Measurements from ENCODE around the gene TTLL11.
"Not testable (repeated sequence)": the region's sequence is repeated elsewhere in the genome, so short reads cannot be mapped to it uniquely, and the experiment has no call there.

The TTLL11 gene

GRCh38 chr9:122084026-122084675 lies 9.0 kb downstream of the TTLL11 start:
- DNase-seq (ENCODE audit: low read depth in 2 of 2): no peak

- DNase-seq (ENCODE audit: low read depth in 2 of 2): no peak
Measured at GRCh38 chr9:122080986-122081385, 12.1 kb downstream of the TTLL11 start.

DNA sequence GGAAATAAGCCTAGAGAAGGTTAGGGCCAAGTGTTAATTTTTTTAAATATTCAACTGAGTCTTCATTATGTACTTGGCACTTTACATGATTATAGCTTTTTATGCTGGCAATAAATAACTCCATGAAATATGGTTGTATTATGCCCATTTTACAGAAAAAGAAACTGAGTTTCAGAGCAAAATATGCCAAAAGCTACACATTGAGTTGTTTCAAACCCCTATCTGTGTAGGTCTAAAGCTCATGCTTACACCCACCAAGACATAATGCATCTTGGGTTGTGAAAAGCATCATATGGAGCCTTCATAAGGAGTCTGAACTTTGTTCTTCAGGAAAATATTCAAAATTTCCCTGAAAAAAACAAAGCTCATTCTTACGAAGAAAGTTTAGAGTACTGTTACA lies 14.6 kb downstream of the TTLL11 start:
- no peak for DNase-seq (ENCODE audit: low read depth in 2 of 2)

DNA sequence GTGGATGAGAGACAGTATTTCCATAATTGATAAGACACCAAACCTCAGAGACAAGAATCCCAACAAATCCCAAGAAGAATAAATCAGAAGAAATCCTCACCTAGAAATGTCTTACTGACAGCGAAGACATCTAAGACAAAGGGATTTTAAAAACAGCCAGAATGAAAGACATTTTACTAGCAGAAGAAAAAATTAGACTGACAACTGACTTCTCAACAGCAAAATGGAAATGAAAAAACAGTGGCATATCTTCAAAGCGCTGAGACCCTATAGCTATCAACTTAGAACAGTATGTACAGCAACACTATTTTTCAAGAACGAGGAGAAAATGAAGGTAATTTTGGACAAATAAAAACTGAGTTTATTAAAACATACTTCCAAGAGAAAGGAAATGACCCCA lies 16.3 kb downstream of the TTLL11 start:
- DNase-seq (ENCODE audit: low read depth in 2 of 2): no peak

DNA sequence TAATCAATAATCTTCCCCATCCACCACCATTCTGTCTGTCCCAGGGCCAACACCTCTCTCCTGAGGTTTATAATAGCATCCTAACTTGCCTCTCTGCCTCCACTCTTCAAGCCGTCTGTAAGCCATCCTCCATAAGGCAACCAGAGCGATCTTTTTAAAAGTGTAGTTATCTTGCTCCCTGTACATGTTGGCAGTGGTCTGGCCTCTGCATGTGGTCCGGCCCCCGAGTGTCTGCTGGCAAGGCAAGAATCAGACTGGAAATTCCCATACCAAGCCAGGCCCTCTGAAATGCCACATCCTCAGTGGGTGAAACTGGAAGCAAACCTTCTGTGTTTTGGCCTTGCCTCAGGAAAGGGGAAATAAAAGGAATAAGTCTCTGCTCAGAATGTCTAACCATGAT lies 17.0 kb downstream of the TTLL11 start:
- no peak for DNase-seq (ENCODE audit: low read depth in 2 of 2)

DNA sequence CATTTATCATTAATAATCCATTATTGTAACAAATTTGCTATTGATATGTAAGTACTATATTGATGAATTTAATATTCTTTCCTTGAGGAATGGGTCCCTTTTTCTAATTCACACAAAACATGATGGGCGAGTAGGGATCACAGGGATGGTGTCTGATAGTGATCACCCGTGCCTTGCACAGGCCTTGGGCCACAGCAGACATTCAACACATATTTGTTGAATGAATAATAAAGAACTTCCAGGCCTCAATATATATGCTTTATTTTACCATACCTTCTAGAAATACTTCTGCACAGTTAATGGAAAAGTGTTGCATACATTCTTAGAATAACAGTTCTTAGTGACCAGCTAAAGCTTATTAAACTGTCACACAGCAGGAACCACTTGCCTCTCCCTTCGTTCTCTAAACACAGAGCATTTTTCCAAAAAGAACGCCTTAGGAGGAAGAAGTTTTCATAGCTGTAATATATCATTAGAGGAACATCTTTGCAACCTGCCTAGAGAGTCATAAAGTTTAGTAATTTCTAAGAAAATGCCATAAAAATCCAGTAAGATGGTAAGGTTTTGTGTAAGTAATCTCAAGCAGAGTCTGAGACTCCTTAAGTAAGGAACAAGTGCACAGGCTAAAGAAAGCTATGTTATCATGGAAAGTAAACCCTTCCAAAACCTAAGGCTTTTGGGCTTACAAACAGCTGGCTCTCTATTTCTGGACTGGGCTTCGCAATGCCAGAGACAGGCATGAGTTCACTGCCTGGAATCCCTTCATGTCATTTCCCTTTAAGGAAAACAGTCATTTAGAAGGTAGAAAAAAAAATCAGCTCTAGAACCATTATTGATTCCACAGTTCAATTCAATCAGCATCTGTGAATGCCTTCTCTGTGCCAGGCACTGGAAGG lies 17.7 kb downstream of the TTLL11 start:
- DNase-seq (ENCODE audit: low read depth in 2 of 2): no peak

DNA sequence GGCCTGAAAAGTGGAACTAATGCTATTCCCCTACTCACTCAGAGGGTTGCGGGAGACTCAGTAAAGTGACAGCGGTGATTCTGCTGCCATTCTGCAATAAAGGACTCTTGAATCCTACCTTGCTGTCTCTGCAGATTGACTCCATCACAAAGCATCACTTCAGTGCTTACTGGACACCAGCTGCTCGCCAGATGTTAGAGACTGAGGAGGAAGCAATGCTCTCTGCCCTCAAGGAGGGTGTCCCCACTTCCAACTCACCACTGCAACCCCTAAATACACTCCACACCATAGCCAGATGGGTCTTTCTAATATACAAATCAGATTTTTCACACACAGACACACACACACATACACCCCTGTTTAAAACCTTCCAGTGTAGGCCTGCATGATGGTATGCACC lies 21.4 kb downstream of the TTLL11 start:
- DNase-seq (ENCODE audit: low read depth in 2 of 2): no peak

DNA sequence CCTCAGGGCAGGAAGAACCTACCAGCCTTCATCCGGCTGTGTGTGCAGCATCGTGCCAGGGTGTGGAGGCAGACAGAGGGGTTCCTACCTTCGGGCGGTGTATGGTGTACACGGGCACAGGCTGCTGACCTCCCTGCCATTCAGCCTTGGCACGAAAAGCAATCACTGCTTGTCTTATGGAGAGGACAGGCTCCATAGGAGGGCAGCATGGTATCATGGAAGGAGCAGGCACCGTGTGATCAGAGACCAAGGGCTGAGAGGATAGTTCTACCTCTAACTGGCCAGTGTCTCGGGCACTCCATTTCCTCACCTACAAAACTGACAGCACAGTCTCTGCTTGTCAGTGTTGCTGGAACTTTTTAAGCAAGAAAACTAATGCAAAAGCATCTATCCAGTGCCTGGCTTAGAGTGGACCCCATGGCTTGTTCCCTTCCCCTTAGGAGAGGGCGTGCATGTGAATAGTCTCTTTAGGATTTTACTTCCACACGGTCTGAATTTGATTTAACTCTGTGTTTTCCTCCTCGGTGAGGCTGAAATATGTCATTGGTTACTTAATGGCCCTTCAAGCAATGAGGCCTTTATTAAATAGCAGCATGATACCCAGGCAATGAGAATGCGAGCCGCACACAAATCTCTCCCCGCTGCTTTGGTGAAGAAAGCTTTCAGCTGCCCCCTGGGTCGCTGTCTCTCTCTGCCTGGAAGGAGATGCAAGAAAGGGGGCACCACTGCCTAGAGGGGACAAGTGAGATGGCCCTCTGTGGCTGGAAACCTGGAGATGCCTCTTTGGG lies 22.2 kb downstream of the TTLL11 start:
- DNase-seq (ENCODE audit: low read depth in 2 of 2): no peak

DNA sequence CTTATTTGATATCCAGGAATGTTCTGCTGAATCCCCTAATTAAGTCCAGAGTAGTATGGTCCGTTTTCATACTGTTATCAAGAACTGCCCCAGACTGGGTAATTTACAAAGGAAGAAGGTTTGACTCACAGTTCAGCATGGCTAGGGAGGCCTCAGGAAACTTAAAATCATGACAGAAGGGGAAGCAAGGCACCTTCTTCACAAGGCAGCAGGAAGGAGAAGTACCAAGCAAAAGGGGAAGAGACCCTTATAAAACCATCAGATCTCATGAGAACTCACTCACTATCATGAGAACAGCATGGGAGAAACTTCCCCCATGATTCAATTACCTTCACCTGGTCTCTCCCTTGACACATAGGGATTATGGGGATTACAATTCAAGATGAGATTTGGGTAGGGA lies 26.4 kb downstream of the TTLL11 start:
- not testable (repeated sequence) for DNase-seq (ENCODE audit: low read depth in 2 of 2)

DNA sequence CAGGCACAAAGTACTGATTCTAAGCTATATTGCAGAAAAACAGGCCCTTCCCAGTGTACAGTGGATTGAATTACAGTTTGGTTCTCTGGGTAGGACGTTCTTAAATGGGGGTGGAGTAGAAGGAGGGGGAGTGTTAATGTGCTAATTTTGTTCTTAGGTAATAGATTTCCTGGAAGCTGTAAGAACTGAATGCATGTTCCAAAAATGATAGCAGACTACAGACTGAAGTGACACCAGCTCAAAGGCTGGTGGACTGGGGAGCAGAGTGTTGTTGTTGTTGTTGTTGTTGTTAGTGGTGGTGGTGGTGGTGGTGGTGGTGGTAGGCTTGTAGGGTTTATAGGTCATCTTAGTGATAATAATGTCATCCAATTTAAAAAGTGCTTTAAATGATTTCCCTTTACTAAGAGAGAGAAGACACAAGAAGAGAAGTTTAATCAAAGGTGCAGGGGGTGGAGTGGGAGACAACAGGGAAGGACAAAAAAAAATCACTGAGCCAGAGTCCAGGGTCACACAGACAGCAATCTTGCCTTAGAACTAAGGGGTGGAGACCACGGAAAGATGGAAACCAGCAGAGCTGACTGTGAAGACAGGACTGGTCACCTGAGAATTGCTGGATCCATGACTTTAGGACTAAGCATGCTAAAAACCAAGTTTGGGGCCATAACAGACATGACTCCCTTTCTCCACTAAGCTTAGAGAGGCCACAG lies 27.0 kb downstream of the TTLL11 start:
- DNase-seq (ENCODE audit: low read depth in 2 of 2): no peak

DNA sequence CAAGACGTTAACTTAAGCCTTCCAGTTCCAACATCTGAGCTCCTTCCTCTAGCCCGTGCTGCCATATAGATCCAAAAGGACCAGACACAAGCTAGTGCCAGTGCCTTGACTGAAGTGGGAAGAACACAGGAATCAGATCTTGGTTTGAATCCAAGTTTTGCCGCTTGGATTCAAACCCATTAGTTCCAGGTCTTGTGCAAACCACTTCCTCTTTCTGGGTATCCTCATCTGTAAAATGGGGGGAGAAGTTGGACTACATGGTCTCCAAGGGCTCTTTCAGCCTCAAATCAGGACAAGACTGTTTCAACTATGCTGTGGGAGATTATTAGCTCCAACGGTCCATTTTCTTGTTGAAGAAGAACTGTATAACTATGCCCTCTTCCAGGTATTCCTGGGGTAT lies 32.6 kb downstream of the TTLL11 start:
- no peak for DNase-seq (ENCODE audit: low read depth in 2 of 2)

DNA sequence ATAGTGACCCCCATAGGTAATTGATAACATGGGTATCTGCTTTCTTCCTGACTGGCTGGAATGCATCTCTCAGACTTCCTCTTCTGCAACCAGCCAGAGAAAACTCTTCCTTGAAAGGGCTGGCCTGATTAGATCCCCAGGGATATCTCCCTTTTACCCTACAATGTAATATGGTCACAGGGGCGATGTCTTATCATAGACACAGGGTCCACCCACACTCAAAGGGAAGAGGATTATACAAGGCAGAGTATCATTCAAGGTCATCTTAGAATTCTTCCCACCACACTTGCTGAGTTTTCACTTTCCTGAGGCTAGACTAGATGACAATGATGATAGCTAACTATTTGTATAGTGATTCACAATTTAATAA lies 33.2 kb downstream of the TTLL11 start:
- no peak for DNase-seq (ENCODE audit: low read depth in 2 of 2)

GRCh38 chr9:122059214-122059954 lies 33.7 kb downstream of the TTLL11 start:
- DNase-seq (ENCODE audit: low read depth in 2 of 2): no peak

DNA sequence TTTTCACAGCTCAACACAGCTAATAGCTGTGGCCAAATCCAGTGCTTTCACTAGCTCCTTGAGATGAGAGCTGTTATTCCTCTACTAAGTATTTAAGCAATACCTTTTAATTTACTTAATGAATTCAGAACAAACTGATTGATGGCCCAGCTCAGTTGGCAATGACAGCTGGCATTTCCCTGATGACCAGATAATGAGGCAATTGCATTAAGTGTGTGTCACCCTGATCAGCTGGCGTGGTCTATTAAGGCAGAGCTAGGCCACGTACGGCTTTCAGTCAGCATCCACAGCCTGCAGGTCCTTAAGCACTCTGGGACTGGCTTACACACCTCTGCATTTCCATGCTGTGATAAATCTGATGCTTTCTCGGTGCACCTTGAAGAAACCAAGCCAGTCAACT lies 34.4 kb downstream of the TTLL11 start:
- no peak for DNase-seq (ENCODE audit: low read depth in 2 of 2)

- DNase-seq (ENCODE audit: low read depth in 2 of 2): no peak
Measured at GRCh38 chr9:122058051-122058450, 35.1 kb downstream of the TTLL11 start.

- no peak for DNase-seq (ENCODE audit: low read depth in 2 of 2)
Measured at GRCh38 chr9:122057211-122057610, 35.9 kb downstream of the TTLL11 start.

DNA sequence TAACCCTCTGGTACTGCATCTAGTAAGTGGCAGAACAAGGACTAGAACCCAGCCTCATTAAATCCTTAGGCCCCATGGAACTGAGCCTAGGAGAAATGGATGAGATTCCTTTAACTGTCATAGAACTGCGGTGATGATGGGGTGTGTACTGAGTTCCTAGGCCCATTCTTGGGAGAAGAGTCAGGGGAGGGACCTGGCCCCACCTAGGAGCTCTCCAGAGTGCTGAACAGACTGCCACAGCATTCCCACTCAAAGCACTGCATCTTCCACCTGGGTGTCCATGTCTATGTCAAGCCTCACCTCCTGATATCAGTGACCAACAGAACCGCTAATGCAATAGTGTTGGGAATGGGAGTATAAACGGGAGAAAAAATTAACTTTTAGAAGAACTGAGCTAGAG lies 36.6 kb downstream of the TTLL11 start:
- no peak for DNase-seq (ENCODE audit: low read depth in 2 of 2)

DNA sequence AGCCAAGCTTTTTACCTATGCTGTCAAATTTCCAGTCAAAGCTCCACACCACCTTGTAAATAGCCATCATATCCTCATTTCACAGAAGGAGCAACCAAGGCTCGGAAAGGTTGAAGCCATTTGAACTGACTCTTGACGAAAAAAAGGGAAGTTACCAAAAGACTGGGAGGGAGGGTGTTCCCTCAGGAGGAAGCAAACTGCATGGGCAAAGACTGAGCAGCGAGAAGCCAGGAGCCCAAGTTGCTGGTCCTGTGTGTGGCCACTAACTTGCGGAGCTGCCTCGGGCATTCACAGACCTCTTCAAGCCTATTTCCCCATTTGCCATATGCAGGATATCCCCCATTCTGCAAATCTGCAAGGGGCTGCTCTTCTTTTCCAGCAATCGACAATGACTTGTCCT lies 37.4 kb downstream of the TTLL11 start:
- no peak for DNase-seq (ENCODE audit: low read depth in 2 of 2)

DNA sequence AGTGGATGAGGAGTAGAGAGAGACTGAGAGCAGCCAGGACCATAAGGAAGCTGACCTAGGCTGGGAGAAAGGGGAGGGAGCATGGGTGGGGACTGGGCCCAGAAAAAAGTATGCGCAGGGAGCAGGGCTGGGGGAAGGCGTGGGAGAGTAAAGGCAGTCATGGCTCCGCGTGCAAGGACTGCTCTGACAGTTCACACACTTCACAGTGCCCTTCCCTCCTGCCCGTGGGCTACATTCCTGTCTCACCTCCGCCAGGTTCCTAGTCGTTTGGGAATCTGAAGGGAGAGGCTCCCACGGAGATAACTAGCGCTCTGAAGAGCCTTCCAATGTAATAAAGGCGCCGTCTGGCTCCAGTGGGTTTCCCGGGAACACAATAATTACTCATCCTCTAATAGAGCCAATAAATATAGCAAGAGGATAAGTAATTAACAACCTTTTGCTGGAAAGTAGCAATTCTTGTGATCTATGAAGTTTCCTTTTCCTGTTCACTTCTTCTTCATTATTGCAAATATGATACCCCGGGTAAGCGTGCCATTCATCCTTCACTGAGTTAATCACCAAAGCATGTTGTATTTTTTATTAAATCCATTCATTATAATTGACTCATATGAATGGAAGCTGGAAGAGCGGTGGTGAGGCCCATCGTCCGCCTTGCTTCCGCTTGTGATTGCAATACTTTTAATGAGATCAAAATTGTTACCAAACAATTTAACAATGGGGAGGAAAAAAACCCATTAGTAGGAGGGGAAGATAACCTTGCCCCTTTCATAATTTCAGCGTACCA lies 39.3 kb downstream of the TTLL11 start:
- no peak for DNase-seq (ENCODE audit: low read depth in 2 of 2)

GRCh38 chr9:122053064-122053463 lies 40.0 kb downstream of the TTLL11 start:
- DNase-seq (ENCODE audit: low read depth in 2 of 2): no peak
